Erythroblast (primary cell): ENCODE results near the gene SLC1A6.

Source experiments
- GATA1 ChIP-seq: IDR thresholded peaks from 2 replicates; pipeline ENCODE4 v1.6.1; 2011; ENCODE audit warnings: low read depth, mild to moderate bottlenecking, control low read depth, low read length, moderate library complexity
- POLR2A ChIP-seq: IDR thresholded peaks from 2 replicates; pipeline ENCODE4 v1.6.1; 2011; ENCODE audit warnings: mild to moderate bottlenecking, low read length

DNA sequence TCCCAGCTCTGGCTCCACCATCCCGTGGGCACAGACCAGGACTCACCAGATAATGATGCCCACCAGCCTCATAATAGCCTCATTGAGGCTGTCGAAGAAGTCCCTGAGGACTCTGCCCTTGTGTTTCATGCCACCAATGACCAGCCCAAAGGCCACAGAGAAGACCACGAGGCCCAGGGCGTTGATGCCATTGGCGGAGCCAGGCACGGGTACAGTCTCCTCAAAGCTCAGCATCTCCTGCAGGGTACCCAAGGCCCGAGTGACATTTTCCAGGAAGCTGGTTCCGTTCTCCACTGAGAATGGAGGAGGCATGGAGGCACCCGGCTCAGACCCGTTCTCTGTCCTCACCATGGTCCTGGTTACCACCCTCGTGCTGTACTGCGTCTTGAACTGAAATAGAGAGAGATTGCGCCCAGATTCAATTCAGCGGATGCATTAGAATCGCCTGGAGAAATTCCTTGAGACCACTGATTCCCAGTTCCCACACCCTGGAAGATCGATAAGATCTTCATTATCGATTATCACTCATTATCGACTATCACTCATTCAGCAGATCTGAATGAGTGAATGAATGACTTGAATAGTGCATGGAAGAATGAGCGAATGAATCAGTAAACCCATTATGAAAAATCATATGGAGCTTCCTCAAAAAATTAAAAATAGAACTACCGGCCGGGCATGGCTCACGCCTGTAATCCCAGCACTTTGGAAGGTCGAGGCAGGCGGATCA lies 17.5 kb downstream of the SLC1A6 start:
- TF ChIP-seq POLR2A: no peak
- TF ChIP-seq GATA1: no peak
